HG03108 (cell line): ENCODE results near the gene NUP205.

Experiments used
- ATAC-seq: cut with Tn5 transposase; IDR thresholded peaks from one replicate; pipeline ENCODE4 v1.9.1; 2021; ENCODE audit warnings: moderate library complexity; ENCODE audit not compliant: unreplicated experiment

Gene NUP205

GRCh38 chr7:135557455-135558336 lies at the start of gene NUP205:
TSS of gene NUP205 (plus strand) at chr7:135557917. CDS start at chr7:135557945, 28 bp downstream.
- peak; percentile 63 for ATAC-seq

GRCh38 chr7:135508883-135509588 lies 48.7 kb upstream of the NUP205 start:
- no peak for ATAC-seq

GRCh38 chr7:135509589-135509838 lies 48.2 kb upstream of the NUP205 start:
- ATAC-seq: no peak

- ATAC-seq: peak; percentile 97
Measured at GRCh38 chr7:135509839-135510591, 47.7 kb upstream of the NUP205 start, which contains the start of gene CNOT4. TSS of gene CNOT4 (minus strand) at chr7:135510102. CDS start at chr7:135438331, 71,771 bp downstream.

GRCh38 chr7:135510592-135511183 lies 47.0 kb upstream of the NUP205 start:
- no peak for ATAC-seq

- peak; percentile 31 for ATAC-seq
Measured at GRCh38 chr7:135512135-135512887, 45.4 kb upstream of the NUP205 start.

GRCh38 chr7:135514856-135515255 lies 42.9 kb upstream of the NUP205 start:
- no peak for ATAC-seq

GRCh38 chr7:135517060-135517459 lies 40.7 kb upstream of the NUP205 start:
- no peak for ATAC-seq

- ATAC-seq: no peak
Measured at GRCh38 chr7:135518748-135519147, 39.0 kb upstream of the NUP205 start.

- ATAC-seq: no peak
Measured at GRCh38 chr7:135519233-135519688, 38.5 kb upstream of the NUP205 start.

- ATAC-seq: no peak
Measured at GRCh38 chr7:135519871-135520270, 37.8 kb upstream of the NUP205 start.

GRCh38 chr7:135522509-135522908 lies 35.2 kb upstream of the NUP205 start:
- no peak for ATAC-seq

- no peak for ATAC-seq
Measured at GRCh38 chr7:135523146-135523545, 34.6 kb upstream of the NUP205 start.

- no peak for ATAC-seq
Measured at GRCh38 chr7:135525426-135525825, 32.3 kb upstream of the NUP205 start.

GRCh38 chr7:135527025-135527424 lies 30.7 kb upstream of the NUP205 start:
- ATAC-seq: no peak

- ATAC-seq: no peak
Measured at GRCh38 chr7:135536150-135536549, 21.6 kb upstream of the NUP205 start.

GRCh38 chr7:135537453-135537852 lies 20.3 kb upstream of the NUP205 start:
- no peak for ATAC-seq

GRCh38 chr7:135537905-135538304 lies 19.8 kb upstream of the NUP205 start:
- ATAC-seq: no peak

- ATAC-seq: no peak
Measured at GRCh38 chr7:135538376-135538775, 19.3 kb upstream of the NUP205 start.

- ATAC-seq: no peak
Measured at GRCh38 chr7:135539629-135540028, 18.1 kb upstream of the NUP205 start.
